ENCODE measurements around the gene TUBGCP3. TPM values are rescaled to one million over a fixed set of nuclear protein-coding genes. Genes with fewer than 3 reads are reported as not detected.
A peak's percentile ranks its signal among the peaks of the same experiment; 100 is the strongest.
"Not testable (repeated sequence)": the region's sequence is repeated elsewhere in the genome, so short reads cannot be mapped to it uniquely, and the experiment has no call there.

Gene TUBGCP3
- total RNA-seq, result 8.4 and 12.5 TPM in 2 replicates
- polyA plus RNA-seq (2012), result 10.9 TPM

- DNase-seq (ENCODE audit: low read depth), result peak; percentile 92
Measured at GRCh38 chr13:112587764-112588489, at the start of gene TUBGCP3. TSS of gene TUBGCP3 (minus strand) at chr13:112588153. CDS start at chr13:112587980, 173 bp downstream.

GRCh38 chr13:112637017-112637801, 49.3 kb upstream of the TUBGCP3 start:
- DNase-seq (ENCODE audit: low read depth), result no peak

GRCh38 chr13:112636401-112636975, 48.5 kb upstream of the TUBGCP3 start:
- no peak for DNase-seq (ENCODE audit: low read depth)

DNA sequence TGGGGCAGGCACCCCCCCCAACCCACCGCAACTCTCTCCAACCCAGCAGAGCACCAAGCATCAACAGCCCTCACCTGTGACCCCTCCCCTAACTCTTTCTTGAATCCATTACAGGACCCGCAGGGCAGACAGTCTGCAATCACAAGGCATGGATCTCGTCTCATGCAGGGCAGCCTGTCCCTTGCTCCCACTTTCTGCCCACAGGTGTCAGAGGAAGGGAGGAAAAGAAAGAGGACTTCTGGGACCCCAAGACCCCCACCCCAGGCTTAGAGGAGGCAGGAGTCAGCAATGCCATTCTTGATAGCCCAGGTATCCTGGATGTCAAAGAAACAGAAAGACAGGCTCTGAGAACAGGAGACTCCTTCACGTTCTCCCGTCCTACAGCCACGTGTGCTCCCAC, 47.4 kb upstream of the TUBGCP3 start:
- DNase-seq (ENCODE audit: low read depth), result no peak

DNA sequence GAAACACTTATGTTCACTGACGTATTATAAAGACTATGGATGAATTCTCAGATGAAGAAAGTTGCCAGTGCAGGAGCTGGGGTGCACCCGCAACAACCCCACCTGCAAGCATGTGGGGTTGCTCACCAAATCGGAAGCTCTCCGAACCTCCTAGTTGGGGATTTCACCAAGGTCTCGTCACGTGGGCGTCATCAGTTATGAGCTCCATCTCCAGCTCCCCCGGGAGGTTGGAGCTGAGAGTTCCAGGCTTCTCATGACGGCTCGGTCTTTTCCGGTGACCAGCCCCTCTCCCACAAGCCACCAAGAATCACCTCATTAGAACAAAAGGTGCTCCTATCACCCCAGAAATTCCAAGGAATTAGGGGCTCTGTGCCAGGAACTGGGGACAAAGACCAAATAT, 46.1 kb upstream of the TUBGCP3 start:
- DNase-seq (ENCODE audit: low read depth), result no peak

- DNase-seq (ENCODE audit: low read depth), result not testable (repeated sequence)
Measured at GRCh38 chr13:112630226-112630625, 42.3 kb upstream of the TUBGCP3 start.

DNA sequence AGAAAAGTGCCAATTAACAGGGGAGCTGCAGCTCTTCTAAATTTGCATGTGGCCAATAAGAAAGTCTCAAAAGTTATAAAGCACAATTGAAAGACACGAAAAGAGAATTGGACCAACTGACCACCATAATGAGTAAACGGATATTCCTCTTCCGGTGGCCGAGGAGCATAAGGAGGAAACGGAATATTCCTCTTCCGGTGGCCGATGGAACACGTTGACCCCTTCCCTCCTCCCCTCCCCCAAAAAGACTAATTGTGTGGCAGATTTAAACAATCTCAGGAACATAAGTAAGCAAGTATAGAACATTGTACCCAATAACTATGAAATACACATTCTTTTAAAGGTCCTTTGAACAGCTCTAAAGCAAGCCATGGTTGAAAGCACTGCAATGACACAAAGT, 41.2 kb upstream of the TUBGCP3 start:
- DNase-seq (ENCODE audit: low read depth), result no peak

DNA sequence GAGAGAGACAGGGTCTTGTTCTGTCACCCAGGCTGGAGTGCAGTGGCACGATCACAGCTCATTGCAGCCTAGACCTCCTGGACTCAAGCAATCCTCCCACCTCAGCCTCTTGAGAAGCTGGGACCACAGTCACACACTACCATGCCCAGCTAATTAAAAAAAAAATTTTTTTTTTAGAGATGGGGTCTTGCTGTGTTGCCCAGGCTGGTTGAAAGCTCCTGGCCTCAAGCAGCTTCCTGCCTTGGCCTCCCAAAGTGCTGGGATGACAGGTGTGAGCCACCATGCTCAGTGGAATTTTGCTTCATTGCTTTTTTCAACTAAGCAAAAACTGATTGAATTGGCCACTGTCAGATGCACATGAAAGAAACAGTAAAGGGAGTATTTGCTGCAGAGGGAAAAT, 39.7 kb upstream of the TUBGCP3 start:
- not testable (repeated sequence) for DNase-seq (ENCODE audit: low read depth)

GRCh38 chr13:112627161-112627560, 39.2 kb upstream of the TUBGCP3 start:
- DNase-seq (ENCODE audit: low read depth), result no peak

GRCh38 chr13:112626761-112627160, 38.8 kb upstream of the TUBGCP3 start:
- DNase-seq (ENCODE audit: low read depth), result no peak

GRCh38 chr13:112626124-112626523, 38.2 kb upstream of the TUBGCP3 start:
- DNase-seq (ENCODE audit: low read depth), result no peak

DNA sequence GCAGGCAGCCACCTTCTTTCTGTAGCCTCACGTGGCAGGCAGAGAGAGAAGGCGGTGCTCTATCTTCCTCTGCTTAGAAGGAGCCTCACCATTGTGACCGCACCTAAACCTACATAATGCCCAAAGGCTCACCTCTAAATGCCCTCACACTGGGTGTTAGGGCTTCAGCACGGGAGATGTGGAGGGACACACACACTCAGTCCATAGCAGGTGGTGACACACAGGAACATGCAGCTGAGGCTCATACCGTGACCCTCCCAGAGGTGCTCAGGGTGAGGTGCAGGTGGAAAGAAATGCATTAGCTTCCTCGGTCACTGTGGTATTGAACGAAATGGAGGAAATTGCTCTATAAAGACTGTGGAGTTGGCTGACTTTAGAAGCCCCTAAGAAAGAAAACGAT, 37.7 kb upstream of the TUBGCP3 start:
- DNase-seq (ENCODE audit: low read depth), result no peak

DNA sequence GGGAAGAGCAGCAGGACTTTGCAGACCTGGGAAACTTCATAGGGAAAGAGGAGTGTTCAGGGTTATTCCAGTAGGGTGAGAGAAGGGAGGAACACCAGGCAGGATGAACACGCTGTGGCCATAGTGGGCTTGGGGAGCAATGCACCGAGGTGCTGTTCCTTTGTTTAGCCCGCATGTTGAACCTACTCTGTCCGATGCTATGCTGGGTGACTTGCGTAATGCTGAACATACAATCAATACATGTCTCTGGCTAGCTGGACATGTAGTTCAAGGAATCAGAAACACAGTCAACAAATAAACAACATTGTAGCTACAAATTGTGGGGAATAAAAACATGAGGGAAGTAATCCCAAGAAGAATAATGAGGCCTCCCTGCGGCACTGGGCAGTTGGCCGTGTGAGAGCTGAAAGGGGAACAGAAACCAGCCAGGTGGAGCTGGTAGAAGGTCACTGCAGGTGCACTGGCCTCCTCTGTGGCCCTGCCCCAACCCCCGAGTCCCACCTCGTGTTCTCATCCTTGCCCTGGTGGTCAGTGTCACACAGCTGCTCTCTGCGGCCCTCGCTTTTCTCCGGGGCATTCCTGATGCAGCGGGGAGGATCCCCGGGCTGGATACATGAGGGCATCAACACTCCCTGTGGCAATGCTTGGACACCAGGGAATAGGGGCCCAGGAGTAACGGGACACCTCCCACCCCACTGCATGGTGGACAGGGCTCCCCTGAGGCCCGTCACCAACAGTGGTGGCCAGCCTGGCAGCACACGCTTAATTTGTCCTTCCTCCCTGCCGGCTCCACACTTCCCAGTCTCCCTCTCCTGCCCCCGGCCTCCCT, 36.9 kb upstream of the TUBGCP3 start:
- DNase-seq (ENCODE audit: low read depth), result no peak

- DNase-seq (ENCODE audit: low read depth), result no peak
Measured at GRCh38 chr13:112624040-112624439, 36.1 kb upstream of the TUBGCP3 start.

DNA sequence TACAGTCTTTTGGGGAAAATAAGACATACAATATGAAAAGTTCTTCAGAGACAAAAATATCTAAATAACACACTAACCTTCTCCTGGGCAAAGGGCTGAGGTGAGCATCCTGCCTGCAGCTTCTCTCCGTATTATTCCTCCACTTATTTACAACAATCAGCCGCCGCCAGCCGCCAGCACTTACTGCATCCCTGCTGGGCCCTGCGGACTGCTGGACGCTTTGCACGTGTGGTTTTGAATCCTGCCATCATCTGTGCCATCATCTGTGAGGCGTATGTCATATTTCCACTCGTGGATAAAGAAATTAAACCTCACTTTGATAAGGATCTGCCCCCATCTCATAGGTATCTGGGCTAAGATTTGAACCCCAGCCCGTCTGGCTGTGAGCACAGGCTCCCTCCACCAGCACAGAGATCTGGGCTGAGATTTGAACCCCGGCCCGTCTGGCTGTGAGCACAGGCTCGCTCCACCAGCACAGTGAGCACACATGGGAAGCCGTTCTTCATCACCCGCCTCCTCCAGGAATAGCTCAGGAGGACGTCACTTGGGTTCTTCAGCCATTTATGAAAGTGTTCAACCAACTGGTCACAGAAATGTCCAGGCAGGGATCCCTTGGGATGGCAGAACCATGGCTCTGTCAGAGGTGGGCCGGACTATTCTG, 35.2 kb upstream of the TUBGCP3 start:
- DNase-seq (ENCODE audit: low read depth), result no peak

DNA sequence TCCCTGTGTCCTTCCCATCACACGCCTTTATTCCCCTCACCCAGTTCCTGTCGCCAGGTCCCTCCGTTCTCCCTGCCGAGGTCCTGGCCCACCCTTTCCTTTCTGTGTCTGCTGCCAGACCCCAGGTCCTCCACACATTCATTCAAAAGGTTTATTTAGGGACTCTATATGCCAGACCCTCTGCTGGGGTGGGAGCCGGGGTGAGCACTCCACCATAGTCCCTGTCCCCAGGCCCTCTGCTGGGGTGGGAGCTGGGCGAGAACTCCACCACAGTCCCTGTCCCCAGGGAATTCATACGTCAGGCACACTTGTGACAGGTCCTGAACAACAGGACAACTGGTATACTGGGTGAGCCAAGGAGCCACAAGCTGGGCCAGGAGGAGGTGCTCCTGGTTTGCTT, 34.4 kb upstream of the TUBGCP3 start:
- DNase-seq (ENCODE audit: low read depth), result no peak

DNA sequence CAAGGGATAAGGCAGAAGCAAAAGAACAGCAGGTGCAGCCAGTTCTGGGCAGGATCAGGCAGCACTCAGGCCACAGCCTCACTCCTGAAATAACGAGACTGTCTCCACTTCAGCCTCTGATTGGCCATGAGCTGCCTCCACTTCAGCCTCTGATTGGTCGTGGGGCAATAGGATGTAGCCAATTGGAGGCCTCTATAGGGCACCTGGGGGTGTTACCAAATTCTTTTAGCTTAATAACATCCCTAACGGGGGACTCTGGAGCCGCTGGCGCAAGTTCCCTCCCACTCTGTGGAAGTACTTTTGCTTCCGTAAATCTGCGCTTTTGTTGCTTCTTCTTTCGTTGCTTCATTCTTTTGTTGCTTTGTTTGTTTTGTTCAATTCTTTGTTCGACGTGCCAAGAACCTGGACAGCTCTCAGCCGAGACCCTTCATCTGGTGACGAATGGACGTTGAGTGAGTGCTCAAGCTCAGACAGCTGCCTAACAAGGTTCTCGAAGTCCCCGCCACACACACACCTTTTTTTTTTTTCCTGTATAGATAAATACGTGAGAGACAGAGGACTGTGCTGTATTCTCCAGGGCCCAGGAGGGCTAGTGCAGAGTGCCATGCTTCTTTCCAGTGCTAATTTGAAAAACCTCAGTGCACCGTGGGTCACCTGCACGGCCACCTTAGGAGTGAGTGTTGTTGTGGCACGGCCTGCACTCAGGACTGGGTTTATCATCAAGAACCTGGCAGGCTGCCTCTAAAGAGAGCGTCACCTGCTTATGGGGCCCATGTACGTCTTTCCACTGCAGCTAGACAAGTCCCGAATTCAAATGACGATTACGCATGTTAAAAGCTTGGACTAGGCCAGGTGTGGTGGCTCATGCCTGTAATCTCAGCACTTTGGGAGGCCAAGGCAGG, 32.0 kb upstream of the TUBGCP3 start:
- peak; percentile 50 for DNase-seq (ENCODE audit: low read depth)

- no peak for DNase-seq (ENCODE audit: low read depth)
Measured at GRCh38 chr13:112618501-112618900, 30.5 kb upstream of the TUBGCP3 start.

GRCh38 chr13:112617754-112618375, 29.9 kb upstream of the TUBGCP3 start:
- no peak for DNase-seq (ENCODE audit: low read depth)
